ENCODE data around the gene NDUFAF4. TPM values are rescaled to one million over a fixed set of nuclear protein-coding genes. Genes with fewer than 3 reads are reported as not detected.
"Not testable (repeated sequence)": the region's sequence is repeated elsewhere in the genome, so short reads cannot be mapped to it uniquely, and the experiment has no call there.

The NDUFAF4 gene
- total RNA-seq, 6 experiments from 2014 or later: 30.2 to 41.5 (median 34.6) TPM

DNA sequence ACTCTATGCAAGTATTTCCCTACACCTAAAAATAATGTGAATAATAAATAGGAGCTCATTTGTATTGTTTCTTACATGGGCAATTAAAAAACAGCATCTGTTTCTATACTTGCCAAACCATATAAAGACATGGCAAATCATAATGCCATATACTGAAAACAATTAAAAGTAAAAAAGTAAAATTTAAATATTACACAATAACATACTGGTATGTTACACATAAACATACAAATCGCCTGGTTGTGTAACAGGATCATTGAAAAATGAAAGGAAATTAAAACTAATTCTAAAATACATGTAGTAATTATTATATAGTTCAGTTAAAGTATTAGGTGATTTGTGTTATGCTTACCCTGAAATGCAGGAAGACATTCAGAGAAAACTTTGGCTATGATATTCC is 11.2 kb downstream of the NDUFAF4 start:
- no peak for DNase-seq
- no peaks in the 10 kb centered on the region for H3K9me3 Mint-ChIP-seq
- no peaks in the 10 kb centered on the region for H3K4me1 Mint-ChIP-seq (ENCODE audit: low read depth)
- peaks cover 3% of the 10 kb centered on the region; the same call in 1 of the 2 replicates for H3K27me3 Mint-ChIP-seq (ENCODE audit: insufficient read depth)
- no peak overlapping the region for H3K27ac Mint-ChIP-seq
- TF ChIP-seq, protein P1, sequence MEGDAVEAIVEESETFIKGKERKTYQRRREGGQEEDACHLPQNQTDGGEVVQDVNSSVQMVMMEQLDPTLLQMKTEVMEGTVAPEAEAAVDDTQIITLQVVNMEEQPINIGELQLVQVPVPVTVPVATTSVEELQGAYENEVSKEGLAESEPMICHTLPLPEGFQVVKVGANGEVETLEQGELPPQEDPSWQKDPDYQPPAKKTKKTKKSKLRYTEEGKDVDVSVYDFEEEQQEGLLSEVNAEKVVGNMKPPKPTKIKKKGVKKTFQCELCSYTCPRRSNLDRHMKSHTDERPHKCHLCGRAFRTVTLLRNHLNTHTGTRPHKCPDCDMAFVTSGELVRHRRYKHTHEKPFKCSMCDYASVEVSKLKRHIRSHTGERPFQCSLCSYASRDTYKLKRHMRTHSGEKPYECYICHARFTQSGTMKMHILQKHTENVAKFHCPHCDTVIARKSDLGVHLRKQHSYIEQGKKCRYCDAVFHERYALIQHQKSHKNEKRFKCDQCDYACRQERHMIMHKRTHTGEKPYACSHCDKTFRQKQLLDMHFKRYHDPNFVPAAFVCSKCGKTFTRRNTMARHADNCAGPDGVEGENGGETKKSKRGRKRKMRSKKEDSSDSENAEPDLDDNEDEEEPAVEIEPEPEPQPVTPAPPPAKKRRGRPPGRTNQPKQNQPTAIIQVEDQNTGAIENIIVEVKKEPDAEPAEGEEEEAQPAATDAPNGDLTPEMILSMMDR (IDR thresholded peaks at IDR 0.05): no peak
- no peak overlapping the region for H3K4me3 Mint-ChIP-seq
- H3K36me3 Mint-ChIP-seq (ENCODE audit: low read depth): peaks cover 2% of the 10 kb centered on the region; the same call in 1 of the 2 replicates

DNA sequence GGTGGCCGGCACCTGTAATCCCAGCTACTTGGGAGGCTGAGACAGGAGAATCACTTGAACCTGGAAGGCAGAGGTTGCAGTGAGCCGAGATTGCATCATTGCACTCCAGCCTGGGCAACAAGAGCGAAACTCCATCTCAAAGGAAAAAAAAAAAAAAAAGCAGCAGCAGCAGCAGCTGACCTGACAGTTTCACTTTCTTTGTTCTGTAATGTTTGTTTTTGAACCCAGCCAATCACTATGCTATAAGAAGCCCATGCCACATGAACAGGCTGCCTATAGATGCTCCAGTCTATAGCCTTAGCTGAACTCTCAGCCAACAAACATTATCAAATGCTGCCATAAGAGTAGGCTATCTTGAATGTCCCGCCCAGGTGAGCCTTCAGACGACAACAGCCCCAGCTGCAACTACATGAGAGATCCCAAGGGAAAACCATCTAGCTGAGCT is 12.5 kb downstream of the NDUFAF4 start:
- H3K4me1 Mint-ChIP-seq (ENCODE audit: low read depth); H3K27ac Mint-ChIP-seq; H3K9me3 Mint-ChIP-seq; H3K36me3 Mint-ChIP-seq (ENCODE audit: low read depth); DNase-seq; H3K27me3 Mint-ChIP-seq (ENCODE audit: insufficient read depth): not testable (repeated sequence)
- peak overlapping the region; percentile 40; the same call in 1 of the 2 replicates for H3K4me3 Mint-ChIP-seq

DNA sequence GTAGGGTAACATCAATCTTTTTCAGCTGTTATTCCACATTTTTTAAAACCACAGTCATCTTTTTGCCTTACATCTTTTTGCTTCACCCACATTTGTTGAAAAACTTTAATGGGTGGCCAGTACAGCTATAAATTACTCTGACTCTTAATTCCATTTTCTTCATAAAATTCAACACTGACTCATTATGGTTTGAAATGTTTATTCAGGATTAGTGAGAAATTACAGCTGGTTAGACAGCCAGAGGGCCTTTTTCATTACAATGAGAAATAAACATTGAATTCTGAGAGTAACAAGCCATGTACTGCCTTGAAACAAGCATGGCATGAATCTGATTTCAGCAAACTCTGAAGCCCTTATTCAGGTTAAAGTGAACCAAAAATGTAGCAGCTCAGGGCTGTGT is 19.5 kb downstream of the NDUFAF4 start:
- TF ChIP-seq, protein P1 (IDR thresholded peaks at IDR 0.05): no peak
- DNase-seq: peak; percentile 35
- Mint-ChIP-seq H3K27ac (no peak overlapping the region), H3K27me3 (ENCODE audit: insufficient read depth) (peaks cover 5% of the 10 kb centered on the region), H3K4me1 (ENCODE audit: low read depth) (0 out of 2 replicates have a peak, but pooled peaks cover 10% of the 10 kb centered on the region), H3K9me3 (no peaks in the 10 kb centered on the region), H3K4me3 (no peak overlapping the region), H3K36me3 (ENCODE audit: low read depth) (no peaks in the 10 kb centered on the region)

DNA sequence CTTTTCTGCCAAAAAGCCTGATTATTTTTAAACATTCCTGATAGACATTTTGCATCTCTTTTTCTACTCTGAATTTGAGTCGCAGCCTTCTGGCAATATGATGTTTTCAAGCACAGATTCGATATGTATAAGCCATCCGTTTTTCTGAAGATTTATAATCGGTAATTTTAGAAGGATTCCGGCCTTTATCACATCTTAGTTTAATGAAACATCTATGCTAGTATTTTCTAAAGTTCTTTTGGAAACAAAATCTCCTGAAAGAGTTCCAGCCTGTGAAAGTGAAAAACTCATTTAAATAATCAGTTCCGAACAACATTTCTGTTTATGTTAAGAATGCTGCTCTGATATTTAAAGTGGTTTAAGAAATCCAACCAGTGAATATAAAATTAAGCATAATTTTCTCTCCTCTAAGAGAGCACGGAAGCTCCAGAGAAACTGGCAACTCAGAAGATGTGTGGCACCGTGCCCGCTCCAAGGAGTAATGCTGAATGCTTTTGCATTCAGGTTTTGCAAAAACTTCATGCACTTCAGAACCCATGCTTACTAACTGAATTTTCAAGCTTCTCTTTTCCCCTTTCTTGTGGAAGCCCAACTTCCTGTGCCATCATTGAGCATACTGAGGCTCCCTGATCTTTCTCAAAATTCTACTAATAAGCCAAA is 20.7 kb downstream of the NDUFAF4 start:
- Mint-ChIP-seq H3K4me1 (ENCODE audit: low read depth) (0 out of 2 replicates have a peak, but pooled peaks cover 10% of the 10 kb centered on the region), H3K36me3 (ENCODE audit: low read depth) (no peaks in the 10 kb centered on the region), H3K27me3 (ENCODE audit: insufficient read depth) (peaks cover 6% of the 10 kb centered on the region), H3K9me3 (no peaks in the 10 kb centered on the region), H3K4me3 (no peak overlapping the region), H3K27ac (no peak overlapping the region)
- no peak for DNase-seq
- TF ChIP-seq, protein P1 (IDR thresholded peaks at IDR 0.05): no peak

DNA sequence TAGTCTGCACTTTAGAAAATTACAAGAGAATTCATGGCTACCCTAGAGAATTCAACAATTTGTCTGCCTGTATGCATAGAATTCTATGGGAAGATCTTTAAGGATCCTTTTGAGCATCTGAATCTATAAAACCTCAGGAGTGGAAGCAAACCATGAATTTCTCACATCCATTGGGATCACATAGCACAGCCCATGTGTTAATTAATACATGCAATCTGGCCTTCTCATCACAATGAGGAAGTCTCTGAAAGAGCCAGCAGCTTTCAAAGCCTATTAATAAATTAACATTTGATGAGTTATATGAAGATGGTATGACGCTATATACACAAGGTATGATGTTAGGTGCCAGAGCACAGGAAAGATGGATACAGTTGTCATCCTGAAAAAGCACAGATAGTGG is 24.7 kb downstream of the NDUFAF4 start:
- Mint-ChIP-seq H3K9me3 (no peaks in the 10 kb centered on the region), H3K36me3 (ENCODE audit: low read depth) (no peaks in the 10 kb centered on the region), H3K27ac (no peak overlapping the region), H3K4me1 (ENCODE audit: low read depth) (0 out of 2 replicates have a peak, but pooled peaks cover 4% of the 10 kb centered on the region), H3K4me3 (no peak overlapping the region), H3K27me3 (ENCODE audit: insufficient read depth) (peaks cover 3% of the 10 kb centered on the region; the same call in 1 of the 2 replicates)
- TF ChIP-seq, protein P1 (IDR thresholded peaks at IDR 0.05): no peak
- DNase-seq: no peak

DNA sequence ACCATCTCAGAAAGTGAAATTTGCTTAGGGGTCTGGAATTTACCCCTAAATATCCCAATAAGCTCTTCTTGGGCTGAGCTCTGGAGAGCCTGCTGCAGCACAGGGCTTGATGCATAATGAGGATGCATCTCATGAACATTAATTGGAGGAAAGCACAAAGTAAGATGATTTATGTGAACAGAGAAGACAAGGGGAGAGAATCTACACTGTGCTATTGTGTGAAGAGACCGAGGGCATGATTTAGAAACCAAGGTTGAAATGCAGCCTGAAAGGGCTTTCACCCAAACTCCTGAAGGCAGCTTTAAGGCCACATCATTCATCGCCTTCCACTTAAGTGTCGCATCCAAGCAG is 32.7 kb downstream of the NDUFAF4 start:
- H3K36me3 Mint-ChIP-seq (ENCODE audit: low read depth): no peaks in the 10 kb centered on the region
- no peaks in the 10 kb centered on the region for H3K4me1 Mint-ChIP-seq (ENCODE audit: low read depth)
- H3K9me3 Mint-ChIP-seq: no peaks in the 10 kb centered on the region
- no peak overlapping the region for H3K4me3 Mint-ChIP-seq
- H3K27me3 Mint-ChIP-seq (ENCODE audit: insufficient read depth): peaks cover 7% of the 10 kb centered on the region
- DNase-seq: no peak
- TF ChIP-seq, protein P1 (IDR thresholded peaks at IDR 0.05): no peak
- H3K27ac Mint-ChIP-seq: no peak overlapping the region
